GM10266 (cell line): ENCODE data around the gene PRCD.

ENCODE experiments used
- DNase-seq: peaks from one replicate; pipeline ENCODE4 v3.0.0; 2012; ENCODE audit errors: extremely low spot score
- TF ChIP-seq, protein P1 (sequence below): IDR thresholded peaks from 2 replicates; pipeline ENCODE4 v1.5.1; 2012; ENCODE audit warnings: mild to moderate bottlenecking, low read depth; ENCODE audit not compliant: control insufficient read depth, insufficient read depth; ENCODE audit errors: missing control alignments

PRCD gene

DNA sequence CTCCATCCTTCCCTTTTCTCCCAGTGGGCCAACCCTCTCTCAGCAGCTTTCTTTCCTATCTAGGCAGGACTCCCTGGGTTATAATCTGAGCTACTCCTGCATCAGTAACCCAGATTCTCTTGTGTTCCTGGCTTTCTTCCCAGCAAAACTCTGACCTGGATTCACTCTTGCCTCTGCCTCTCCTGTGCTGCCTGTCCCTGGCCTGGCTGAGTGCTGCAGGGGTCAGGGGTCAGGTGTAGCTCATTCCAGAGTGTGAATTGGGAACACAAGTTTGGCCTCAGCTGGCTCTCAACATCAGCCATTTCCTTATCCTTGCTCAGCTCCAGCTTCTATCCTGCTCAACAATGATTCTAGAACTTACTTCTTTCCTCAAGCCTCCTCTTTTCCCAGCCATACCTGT is 48.3 kb downstream of the PRCD start:
- TF ChIP-seq, protein P1, sequence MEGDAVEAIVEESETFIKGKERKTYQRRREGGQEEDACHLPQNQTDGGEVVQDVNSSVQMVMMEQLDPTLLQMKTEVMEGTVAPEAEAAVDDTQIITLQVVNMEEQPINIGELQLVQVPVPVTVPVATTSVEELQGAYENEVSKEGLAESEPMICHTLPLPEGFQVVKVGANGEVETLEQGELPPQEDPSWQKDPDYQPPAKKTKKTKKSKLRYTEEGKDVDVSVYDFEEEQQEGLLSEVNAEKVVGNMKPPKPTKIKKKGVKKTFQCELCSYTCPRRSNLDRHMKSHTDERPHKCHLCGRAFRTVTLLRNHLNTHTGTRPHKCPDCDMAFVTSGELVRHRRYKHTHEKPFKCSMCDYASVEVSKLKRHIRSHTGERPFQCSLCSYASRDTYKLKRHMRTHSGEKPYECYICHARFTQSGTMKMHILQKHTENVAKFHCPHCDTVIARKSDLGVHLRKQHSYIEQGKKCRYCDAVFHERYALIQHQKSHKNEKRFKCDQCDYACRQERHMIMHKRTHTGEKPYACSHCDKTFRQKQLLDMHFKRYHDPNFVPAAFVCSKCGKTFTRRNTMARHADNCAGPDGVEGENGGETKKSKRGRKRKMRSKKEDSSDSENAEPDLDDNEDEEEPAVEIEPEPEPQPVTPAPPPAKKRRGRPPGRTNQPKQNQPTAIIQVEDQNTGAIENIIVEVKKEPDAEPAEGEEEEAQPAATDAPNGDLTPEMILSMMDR = no peak

DNA sequence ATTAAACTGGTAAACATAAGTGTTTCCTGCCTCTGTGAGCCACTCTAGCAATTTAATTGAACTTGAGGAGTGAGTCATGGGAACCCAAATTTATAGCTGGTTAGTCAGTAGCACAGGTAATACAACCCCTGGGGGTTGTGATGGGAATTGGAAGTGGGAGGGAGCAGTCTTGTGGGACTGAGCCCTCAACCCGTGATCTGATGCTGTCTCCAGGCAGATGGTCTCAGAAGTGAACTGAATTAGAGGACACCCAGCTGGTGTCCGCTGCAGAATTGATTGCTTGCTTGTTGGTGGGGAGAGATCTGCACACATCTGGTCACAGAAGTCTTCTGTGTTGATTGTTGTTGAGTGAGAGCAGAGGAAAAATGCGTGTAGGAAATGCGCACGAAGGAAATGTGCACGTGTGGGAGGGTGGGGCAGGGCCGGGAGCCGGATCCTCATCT is 53.6 kb downstream of the PRCD start:
- TF ChIP-seq, protein P1 = no peak
- no peak for DNase-seq

More for the DNA sequence above, 48.3 kb downstream of the PRCD start:
- DNase-seq = no peak

DNA sequence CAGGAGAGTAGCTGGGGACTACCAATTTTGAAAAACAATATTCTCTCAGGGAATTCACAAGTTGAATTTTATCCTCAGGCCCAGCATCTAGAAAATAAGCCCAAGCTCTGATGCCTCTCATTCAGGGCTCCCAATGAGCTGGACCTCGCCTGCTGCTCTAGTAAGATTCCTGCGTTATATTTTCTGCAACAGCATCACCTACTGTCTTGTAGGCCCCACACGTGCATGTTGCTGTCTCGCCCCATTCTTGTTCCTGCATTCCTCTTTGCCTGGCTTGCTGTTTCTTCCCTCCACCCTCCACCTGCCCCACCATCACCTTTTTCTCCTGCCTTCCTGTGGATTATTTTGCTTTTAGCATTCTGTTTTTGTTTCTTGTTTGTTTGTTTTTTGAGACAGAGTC is 54.1 kb downstream of the PRCD start:
- TF ChIP-seq, protein P1 = no peak
- DNase-seq = no peak

DNA sequence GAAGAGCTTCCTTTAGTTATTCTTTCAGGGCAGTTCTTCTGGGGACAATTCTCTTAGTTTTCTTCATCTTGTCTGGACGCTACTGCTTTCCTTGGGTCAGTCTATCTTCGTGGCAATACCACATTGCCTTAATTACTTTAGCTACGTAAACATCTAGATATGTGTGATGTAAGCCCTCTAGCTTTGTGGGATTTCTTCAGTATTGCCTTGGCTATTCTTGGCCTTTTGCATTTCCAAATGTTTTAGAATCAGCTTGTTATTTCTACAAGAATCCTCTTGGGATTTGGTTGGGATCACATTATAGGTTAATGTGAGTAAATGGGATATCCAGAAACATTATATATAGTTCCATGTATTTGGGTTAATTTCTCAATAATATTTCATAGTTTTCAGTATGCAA is 54.8 kb downstream of the PRCD start:
- no peak for DNase-seq
- TF ChIP-seq, protein P1 = no peak
